ENCODE measurements around the gene ZNF428.
"Not testable (repeated sequence)": the region's sequence is repeated elsewhere in the genome, so short reads cannot be mapped to it uniquely, and the experiment has no call there.

ZNF428 gene

GRCh38 chr19:43591904-43592772 is 27.3 kb downstream of the ZNF428 start:
- DNase-seq, result no peak

- no peak for DNase-seq
Observed at GRCh38 chr19:43589678-43590077, 29.8 kb downstream of the ZNF428 start.

GRCh38 chr19:43589277-43589676 is 30.2 kb downstream of the ZNF428 start:
- no peak for DNase-seq

- DNase-seq, result not testable (repeated sequence)
Observed at GRCh38 chr19:43587029-43587428, 32.4 kb downstream of the ZNF428 start.

- no peak for DNase-seq
Observed at GRCh38 chr19:43586346-43586745, 33.1 kb downstream of the ZNF428 start.

GRCh38 chr19:43584484-43584883 is 34.9 kb downstream of the ZNF428 start:
- no peak for DNase-seq

- DNase-seq, result no peak
Observed at GRCh38 chr19:43582495-43582894, 36.9 kb downstream of the ZNF428 start.

GRCh38 chr19:43581467-43581866 is 38.0 kb downstream of the ZNF428 start:
- DNase-seq, result no peak

- no peak for DNase-seq
Observed at GRCh38 chr19:43578787-43579186, 40.6 kb downstream of the ZNF428 start.

GRCh38 chr19:43575955-43576878 is 43.2 kb downstream of the ZNF428 start:
- DNase-seq, result no peak

GRCh38 chr19:43575156-43575950 is 44.1 kb downstream of the ZNF428 start, which contains the start of the genes PINLYP and XRCC1:
PINLYP (plus strand) TSS chr19:43575801; CDS start chr19:43577192, 1,391 bp downstream.
XRCC1 (minus strand) TSS chr19:43575527; CDS start chr19:43575458, 69 bp downstream.
- DNase-seq, result peak; percentile 99

GRCh38 chr19:43574424-43575155 is 44.8 kb downstream of the ZNF428 start:
- peak; percentile 26 to 67 (median 65) for DNase-seq

GRCh38 chr19:43572171-43572588 is 47.2 kb downstream of the ZNF428 start:
- peak; percentile 54 to 76 (median 69) for DNase-seq

GRCh38 chr19:43570174-43570791 is 49.1 kb downstream of the ZNF428 start:
- DNase-seq, result no peak

- no peak for DNase-seq
Observed at GRCh38 chr19:43569657-43570056, 49.8 kb downstream of the ZNF428 start.

- no peak for DNase-seq
Observed at GRCh38 chr19:43564800-43565199, 54.6 kb downstream of the ZNF428 start.

- peak in 1 of 3 donors; percentile 26 for DNase-seq
Observed at GRCh38 chr19:43563816-43564457, 55.5 kb downstream of the ZNF428 start.

- peak; percentile 82 to 89 (median 83) for DNase-seq
Observed at GRCh38 chr19:43562698-43563241, 56.7 kb downstream of the ZNF428 start.

GRCh38 chr19:43562226-43562697 is 57.2 kb downstream of the ZNF428 start:
- peak in 2 of 3 donors; percentile 35 to 48 for DNase-seq
